KMS-11 (cell line): ENCODE measurements around the gene HOTAIR.

Experiments
- H2AFZ ChIP-seq: fragments of 200-600 bp; sonication (generic); 2 replicates; pipeline ENCODE4 v1.6.1; 2016; ENCODE audit warnings: antibody characterized with exemption, mixed run types, low read depth
- H3K27ac ChIP-seq: fragments of 200-600 bp; sonication (generic); 2 replicates; pipeline ENCODE4 v1.6.1; 2016; ENCODE audit warnings: mild to moderate bottlenecking, mixed run types
- H3K27me3 ChIP-seq: fragments of 200-600 bp; sonication (generic); 2 replicates; pipeline ENCODE4 v1.6.1; 2017; ENCODE audit warnings: mild to moderate bottlenecking, low read depth, mixed run types, moderate library complexity; ENCODE audit not compliant: insufficient read depth
- H3K36me3 ChIP-seq: fragments of 200-600 bp; sonication (generic); 2 replicates; pipeline ENCODE4 v1.6.1; 2017; ENCODE audit warnings: mild to moderate bottlenecking, mixed run types; ENCODE audit not compliant: insufficient read depth
- H3K4me1 ChIP-seq: fragments of 200-600 bp; sonication (generic); 2 replicates; pipeline ENCODE4 v1.6.1; 2016; ENCODE audit warnings: mild to moderate bottlenecking, low read depth, mixed run types; ENCODE audit not compliant: poor library complexity, severe bottlenecking
- H3K4me2 ChIP-seq: fragments of 200-600 bp; sonication (generic); 2 replicates; pipeline ENCODE4 v1.7.0; 2016; ENCODE audit warnings: mild to moderate bottlenecking, mixed run types
- H3K4me3 ChIP-seq: fragments of 200-600 bp; sonication (generic); IDR thresholded peaks from 2 replicates; pipeline ENCODE4 v1.6.1; 2017; ENCODE audit warnings: low read depth, low read length, mixed read lengths; ENCODE audit not compliant: insufficient read depth
- H3K79me2 ChIP-seq: fragments of 200-600 bp; sonication (generic); 2 replicates; pipeline ENCODE4 v1.6.1; 2016; ENCODE audit warnings: low read depth, mixed run types; ENCODE audit not compliant: insufficient read depth
- H3K9ac ChIP-seq: fragments of 200-600 bp; sonication (generic); 2 replicates; pipeline ENCODE4 v1.6.1; 2016; ENCODE audit warnings: mild to moderate bottlenecking, mixed run types
- H4K20me1 ChIP-seq: fragments of 200-600 bp; sonication (generic); 2 replicates; pipeline ENCODE4 v1.6.1; 2016; ENCODE audit warnings: mild to moderate bottlenecking, mixed run types; ENCODE audit not compliant: insufficient read depth
- TF ChIP-seq, protein P1 (sequence below): fragments of 200-600 bp; sonication (generic); conservative IDR thresholded peaks from 2 replicates; pipeline ENCODE4 v1.6.1; 2017; ENCODE audit warnings: low read depth, mild to moderate bottlenecking, antibody characterized with exemption, low read length, moderate library complexity, mixed read lengths

The HOTAIR gene

DNA sequence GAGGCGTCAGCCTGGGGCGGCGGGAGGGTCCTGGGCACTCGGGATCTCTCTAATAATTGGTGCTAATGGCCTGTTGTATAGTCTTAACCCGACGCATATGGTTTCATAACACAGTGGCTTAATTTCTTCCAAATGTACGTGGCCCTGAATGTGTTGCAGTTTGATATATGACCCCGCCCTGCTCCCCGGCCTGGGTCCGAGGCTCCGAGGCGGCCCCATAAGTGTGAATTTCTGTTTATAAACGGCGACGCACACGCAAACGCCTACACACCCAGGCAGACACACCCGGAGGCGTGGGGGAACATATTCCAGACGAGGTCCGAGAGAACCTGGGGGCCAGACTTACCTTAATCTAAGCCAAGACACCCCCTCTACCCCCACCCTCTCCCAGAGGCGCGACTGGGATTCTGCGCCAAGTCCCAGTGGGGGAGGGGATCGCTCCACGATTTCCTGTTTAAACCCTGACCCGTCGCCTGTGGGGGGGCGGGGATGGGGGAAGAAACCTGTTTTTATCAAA lies 43.8 kb upstream of the HOTAIR start:
- no peaks in the 10 kb centered on the region for H3K36me3 ChIP-seq
- H3K27ac ChIP-seq = no peak overlapping the region
- TF ChIP-seq, protein P1, sequence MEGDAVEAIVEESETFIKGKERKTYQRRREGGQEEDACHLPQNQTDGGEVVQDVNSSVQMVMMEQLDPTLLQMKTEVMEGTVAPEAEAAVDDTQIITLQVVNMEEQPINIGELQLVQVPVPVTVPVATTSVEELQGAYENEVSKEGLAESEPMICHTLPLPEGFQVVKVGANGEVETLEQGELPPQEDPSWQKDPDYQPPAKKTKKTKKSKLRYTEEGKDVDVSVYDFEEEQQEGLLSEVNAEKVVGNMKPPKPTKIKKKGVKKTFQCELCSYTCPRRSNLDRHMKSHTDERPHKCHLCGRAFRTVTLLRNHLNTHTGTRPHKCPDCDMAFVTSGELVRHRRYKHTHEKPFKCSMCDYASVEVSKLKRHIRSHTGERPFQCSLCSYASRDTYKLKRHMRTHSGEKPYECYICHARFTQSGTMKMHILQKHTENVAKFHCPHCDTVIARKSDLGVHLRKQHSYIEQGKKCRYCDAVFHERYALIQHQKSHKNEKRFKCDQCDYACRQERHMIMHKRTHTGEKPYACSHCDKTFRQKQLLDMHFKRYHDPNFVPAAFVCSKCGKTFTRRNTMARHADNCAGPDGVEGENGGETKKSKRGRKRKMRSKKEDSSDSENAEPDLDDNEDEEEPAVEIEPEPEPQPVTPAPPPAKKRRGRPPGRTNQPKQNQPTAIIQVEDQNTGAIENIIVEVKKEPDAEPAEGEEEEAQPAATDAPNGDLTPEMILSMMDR = no peak
- peaks cover 17% of the 10 kb centered on the region for H3K4me1 ChIP-seq
- H3K4me2 ChIP-seq = peak overlapping the region; percentile 96
- H3K4me3 ChIP-seq = no peak overlapping the region
- peak overlapping the region; percentile 49; the same call in 1 of the 2 replicates for H3K9ac ChIP-seq
- H4K20me1 ChIP-seq = no peaks in the 10 kb centered on the region
- H3K27me3 ChIP-seq = peaks cover 85% of the 10 kb centered on the region
- H2AFZ ChIP-seq = peak overlapping the region; percentile 99
- H3K79me2 ChIP-seq = no peaks in the 10 kb centered on the region

DNA sequence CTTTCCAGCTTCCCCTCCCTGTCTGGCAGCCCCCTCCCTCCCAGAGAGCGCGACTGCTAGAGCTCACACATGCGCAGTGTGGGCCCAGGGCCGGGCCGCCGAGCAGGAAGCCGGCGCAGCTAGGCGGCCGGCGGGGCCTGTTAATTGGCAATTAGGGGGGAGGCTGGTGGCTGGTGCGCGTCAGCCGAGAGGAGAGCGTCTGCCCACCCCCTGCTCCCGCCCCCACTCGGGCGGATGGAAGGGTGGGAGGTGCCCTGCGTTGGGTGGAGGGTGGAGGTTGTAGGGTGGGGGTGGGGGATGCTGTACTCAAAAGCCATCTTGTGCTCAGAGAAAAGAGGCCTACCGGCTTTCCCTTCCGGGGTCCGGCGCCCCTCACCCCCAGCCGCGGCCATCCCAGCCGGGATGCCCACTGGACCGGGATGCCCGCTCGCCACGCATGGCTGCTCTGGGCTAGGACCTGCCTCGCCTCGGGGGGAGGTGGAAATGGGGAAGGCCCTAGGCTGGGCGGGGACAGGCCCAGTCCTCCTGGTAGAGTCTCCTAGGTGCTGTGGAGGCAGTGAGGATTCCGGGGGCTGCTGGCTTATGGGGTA lies 43.2 kb upstream of the HOTAIR start:
- H3K27me3 ChIP-seq = peaks cover 85% of the 10 kb centered on the region
- H3K36me3 ChIP-seq = no peaks in the 10 kb centered on the region
- H3K27ac ChIP-seq = no peak overlapping the region
- peak overlapping the region; percentile 99 for H2AFZ ChIP-seq
- peak overlapping the region; percentile 41 for H3K4me3 ChIP-seq
- H4K20me1 ChIP-seq = no peaks in the 10 kb centered on the region
- TF ChIP-seq, protein P1 = no peak
- no peaks in the 10 kb centered on the region for H3K79me2 ChIP-seq
- H3K4me1 ChIP-seq = peaks cover 17% of the 10 kb centered on the region
- peak overlapping the region; percentile 96 for H3K4me2 ChIP-seq
- H3K9ac ChIP-seq = peak overlapping the region; percentile 49; the same call in 1 of the 2 replicates

DNA sequence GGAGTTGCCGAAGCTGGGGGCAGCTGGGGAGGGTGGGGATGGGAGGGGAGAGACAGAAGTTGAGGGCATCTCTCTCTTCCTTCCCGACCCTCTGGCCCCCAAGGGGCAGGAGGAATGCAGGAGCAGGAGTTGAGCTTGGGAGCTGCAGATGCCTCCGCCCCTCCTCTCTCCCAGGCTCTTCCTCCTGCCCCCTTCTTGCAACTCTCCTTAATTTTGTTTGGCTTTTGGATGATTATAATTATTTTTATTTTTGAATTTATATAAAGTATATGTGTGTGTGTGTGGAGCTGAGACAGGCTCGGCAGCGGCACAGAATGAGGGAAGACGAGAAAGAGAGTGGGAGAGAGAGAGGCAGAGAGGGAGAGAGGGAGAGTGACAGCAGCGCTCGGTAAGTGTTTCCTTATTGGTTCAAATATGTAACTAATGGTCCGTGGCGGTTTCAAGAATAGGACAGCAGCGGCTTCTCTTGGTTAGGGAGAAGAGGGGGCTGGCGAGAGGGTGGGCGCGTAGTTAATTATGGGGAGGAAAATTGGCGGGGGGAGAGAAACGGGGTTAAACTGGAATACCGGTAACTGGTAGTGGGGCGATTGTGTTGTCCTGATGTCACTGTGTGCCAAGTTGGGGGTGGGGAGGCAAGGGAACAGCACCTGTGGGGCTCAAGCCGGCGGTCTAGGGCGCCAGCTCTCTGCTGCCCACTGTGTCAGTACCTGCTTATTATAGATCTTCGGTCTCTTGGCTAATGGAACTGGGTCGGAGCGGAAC lies 42.5 kb upstream of the HOTAIR start:
- H3K79me2 ChIP-seq = no peaks in the 10 kb centered on the region
- H3K36me3 ChIP-seq = no peaks in the 10 kb centered on the region
- peak overlapping the region; percentile 49; the same call in 1 of the 2 replicates for H3K9ac ChIP-seq
- H3K4me2 ChIP-seq = peak overlapping the region; percentile 96
- H2AFZ ChIP-seq = peak overlapping the region; percentile 99
- peak overlapping the region; percentile 41 for H3K4me3 ChIP-seq
- peaks cover 17% of the 10 kb centered on the region for H3K4me1 ChIP-seq
- H3K27me3 ChIP-seq = peaks cover 85% of the 10 kb centered on the region
- H3K27ac ChIP-seq = no peak overlapping the region
- TF ChIP-seq, protein P1 = peak; percentile 26; the same call in 1 of the 2 replicates
- H4K20me1 ChIP-seq = no peaks in the 10 kb centered on the region

DNA sequence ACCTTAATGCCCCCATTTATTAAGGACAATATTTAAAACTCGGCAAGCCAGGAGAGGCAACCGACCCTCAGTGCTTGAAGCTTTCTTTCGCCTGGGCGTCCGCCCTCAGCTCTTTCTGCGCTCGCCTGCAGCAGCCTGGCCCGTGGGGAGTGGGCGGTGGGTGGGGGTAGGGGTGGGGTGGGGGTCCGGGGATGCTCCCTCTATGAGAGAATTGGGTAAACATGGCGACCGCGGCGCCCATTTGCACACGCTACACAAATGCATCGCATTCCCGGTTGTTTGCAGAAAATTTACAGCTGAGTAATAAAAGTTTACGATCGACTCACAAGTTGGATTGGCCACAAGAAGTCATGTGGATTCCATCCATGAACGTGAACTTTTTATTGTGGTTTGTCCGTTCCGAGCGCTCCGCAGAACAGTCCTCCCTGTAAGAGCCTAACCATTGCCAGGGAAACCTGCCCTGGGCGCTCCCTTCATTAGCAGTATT lies 41.8 kb upstream of the HOTAIR start:
- H3K9ac ChIP-seq = no peak overlapping the region
- H2AFZ ChIP-seq = no peak overlapping the region
- TF ChIP-seq, protein P1 = no peak
- H3K79me2 ChIP-seq = no peaks in the 10 kb centered on the region
- no peak overlapping the region for H3K4me3 ChIP-seq
- peaks cover 18% of the 10 kb centered on the region for H3K4me1 ChIP-seq
- H3K4me2 ChIP-seq = no peak overlapping the region
- H3K27me3 ChIP-seq = peaks cover 85% of the 10 kb centered on the region
- no peak overlapping the region for H3K27ac ChIP-seq
- H3K36me3 ChIP-seq = no peaks in the 10 kb centered on the region
- no peaks in the 10 kb centered on the region for H4K20me1 ChIP-seq
